Omental fat pad (tissue), 4 donors: ENCODE measurements around the gene TPI1. TPM values are rescaled to one million over a fixed set of nuclear protein-coding genes. Genes with fewer than 3 reads are reported as not detected.
A peak's percentile ranks its signal among the peaks of the same experiment; 100 is the strongest.
"Not testable (repeated sequence)": the region's sequence is repeated elsewhere in the genome, so short reads cannot be mapped to it uniquely, and the experiment has no call there.

Experiments
- ATAC-seq: fragments of 150-250 bp; one replicate; pipeline ENCODE4 v1.9.1; 2016; ENCODE audit warnings: mild to moderate bottlenecking, moderate library complexity; ENCODE audit not compliant: low FRiP score
- DNase-seq: peaks from one replicate; pipeline ENCODE4 v3.0.0-alpha.2; 2019; ENCODE audit warnings: low spot score
- total RNA-seq, 4 donors: library from RNA; depleted of rRNA; stranded (reverse); fragments of >200 nt; gene quantifications; one replicate each; pipeline ENCODE4 v1.1.0, GENCODE V29; 2016
- TF ChIP-seq, protein P1 (sequence below), 3 donors: fragments of 450-650 bp; IDR thresholded peaks; one replicate each; pipeline ENCODE4 v1.5.1; 2016 to 2017; ENCODE audit warnings: antibody characterized with exemption in 3 of 3, mild to moderate bottlenecking in 3 of 3, moderate library complexity in 2 of 3

TPI1 gene
- total RNA-seq, 4 donors from 2014 or later = 254 to 446 (median 375) TPM

DNA sequence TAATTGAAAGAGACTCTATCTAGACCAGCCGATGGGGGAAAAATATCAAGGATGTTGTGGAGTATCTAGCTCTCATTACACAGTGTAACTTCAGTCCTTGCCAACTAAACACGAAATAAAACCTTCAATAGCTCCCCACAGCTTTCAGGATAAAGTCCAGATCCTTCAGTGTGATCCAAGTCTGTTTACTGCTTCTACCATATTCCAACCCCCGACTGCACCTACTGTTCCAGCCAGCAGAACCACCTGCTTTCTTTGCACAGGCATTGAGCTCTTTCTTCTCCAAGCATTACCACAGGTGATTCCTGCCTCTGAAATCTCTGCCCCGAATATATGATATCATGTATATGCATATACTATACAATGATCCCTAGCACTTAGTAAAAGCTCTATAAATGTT is 35.1 kb downstream of the TPI1 start:
- ATAC-seq (no peak), DNase-seq (no peak)
- TF ChIP-seq, protein P1, sequence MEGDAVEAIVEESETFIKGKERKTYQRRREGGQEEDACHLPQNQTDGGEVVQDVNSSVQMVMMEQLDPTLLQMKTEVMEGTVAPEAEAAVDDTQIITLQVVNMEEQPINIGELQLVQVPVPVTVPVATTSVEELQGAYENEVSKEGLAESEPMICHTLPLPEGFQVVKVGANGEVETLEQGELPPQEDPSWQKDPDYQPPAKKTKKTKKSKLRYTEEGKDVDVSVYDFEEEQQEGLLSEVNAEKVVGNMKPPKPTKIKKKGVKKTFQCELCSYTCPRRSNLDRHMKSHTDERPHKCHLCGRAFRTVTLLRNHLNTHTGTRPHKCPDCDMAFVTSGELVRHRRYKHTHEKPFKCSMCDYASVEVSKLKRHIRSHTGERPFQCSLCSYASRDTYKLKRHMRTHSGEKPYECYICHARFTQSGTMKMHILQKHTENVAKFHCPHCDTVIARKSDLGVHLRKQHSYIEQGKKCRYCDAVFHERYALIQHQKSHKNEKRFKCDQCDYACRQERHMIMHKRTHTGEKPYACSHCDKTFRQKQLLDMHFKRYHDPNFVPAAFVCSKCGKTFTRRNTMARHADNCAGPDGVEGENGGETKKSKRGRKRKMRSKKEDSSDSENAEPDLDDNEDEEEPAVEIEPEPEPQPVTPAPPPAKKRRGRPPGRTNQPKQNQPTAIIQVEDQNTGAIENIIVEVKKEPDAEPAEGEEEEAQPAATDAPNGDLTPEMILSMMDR (IDR thresholded peaks at IDR 0.05) = no peak

- no peak for ATAC-seq
- TF ChIP-seq, protein P1 (IDR thresholded peaks at IDR 0.05) = no peak
Observed at GRCh38 chr12:6903722-6904121, 36.4 kb downstream of the TPI1 start.

DNA sequence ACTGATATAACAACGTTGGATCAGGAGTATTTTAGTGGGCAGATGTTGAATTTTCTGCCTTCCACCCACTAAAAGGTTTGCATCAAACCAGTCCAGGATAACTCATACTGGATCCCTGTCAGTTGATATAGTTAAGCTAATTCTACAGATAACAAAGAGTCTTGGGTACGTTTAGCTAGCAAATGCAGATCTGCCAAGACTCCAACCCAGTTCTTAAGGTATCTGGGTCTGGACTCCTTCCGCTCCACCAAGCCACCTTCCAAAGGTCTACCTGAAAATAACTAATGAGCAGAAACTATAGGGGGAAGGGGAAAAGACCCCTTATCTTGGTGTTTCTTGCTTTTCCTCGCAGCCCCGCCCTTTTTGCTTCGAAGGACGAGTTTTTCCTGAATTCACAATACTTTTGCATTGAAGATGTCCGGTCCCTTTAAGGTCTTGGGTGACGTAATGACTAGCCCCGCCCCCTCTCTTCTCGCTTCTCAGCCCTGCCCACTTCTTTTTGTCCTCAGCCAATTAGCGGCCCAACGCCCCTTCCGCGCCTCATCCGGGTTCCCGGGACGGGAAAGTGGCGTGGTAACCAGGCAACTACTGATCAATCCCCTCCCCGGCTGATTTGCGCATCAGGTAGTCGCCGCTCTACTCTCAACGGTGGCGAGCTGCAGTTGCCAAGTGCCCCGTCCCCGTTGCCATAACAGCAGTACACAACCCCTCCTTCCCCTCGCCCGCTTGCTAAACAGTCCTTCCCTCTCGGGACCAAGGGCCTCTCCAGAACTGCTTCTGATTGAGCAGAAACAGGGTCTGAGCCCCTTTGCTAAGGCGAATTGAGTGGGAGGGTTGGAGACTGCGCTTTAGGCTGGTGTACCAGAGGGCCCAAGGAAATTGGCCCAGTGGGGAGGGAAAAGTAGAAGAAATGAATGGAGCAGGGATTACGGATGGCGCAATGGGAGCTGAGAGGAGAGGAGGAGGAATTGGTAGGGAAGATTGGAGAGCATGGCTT is 37.2 kb downstream of the TPI1 start, which contains the start of gene LRRC23:
Gene LRRC23 (plus strand): TSS at position 543 of the 997 bp plus-strand sequence. CDS start 812 bp downstream, outside the sequence.
- peak; percentile 93 for ATAC-seq
- peak; percentile 98 for DNase-seq
- TF ChIP-seq, protein P1 (IDR thresholded peaks at IDR 0.05) = no peak

More at GRCh38 chr12:6903722-6904121, 36.4 kb downstream of the TPI1 start:
- no peak for DNase-seq

GRCh38 chr12:6905414-6906040 is 38.2 kb downstream of the TPI1 start:
- ATAC-seq (no peak), DNase-seq (no peak)
- TF ChIP-seq, protein P1 (IDR thresholded peaks at IDR 0.05) = no peak

- not testable (repeated sequence) for DNase-seq, ATAC-seq
Observed at GRCh38 chr12:6908141-6908540, 40.8 kb downstream of the TPI1 start.

DNA sequence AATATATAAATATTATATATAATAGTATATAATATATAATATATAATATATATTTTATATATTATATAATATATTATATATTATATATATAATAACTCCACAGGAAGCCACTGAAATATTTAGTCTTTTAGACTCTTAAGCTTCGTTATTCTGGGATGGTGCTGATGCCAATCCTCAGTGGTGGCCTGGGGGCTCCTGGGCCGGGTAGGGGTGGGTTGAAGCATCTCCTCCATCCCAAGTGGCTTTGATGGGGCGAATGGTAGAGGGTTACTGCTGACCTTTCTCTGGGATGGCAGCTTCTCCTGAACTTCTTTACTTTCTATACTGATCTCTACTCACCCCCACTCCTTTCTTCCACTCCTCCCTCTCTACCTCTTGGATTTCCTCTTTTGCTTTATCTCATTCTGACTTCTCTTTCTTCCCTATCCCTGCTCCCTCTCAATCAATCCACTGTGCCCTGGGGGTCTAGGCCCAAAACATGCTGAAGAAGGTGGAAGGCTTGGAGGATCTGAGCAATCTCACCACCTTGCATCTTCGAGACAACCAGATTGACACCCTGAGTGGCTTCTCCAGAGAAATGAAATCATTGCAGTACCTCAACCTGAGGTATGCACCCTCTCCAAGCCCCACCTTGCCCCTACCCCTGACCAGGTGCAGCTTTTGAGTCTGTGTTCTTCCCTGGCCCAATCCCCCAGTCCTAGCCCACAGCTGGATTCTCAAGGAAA is 42.3 kb downstream of the TPI1 start:
- TF ChIP-seq, protein P1 (IDR thresholded peaks at IDR 0.05) = no peak
- DNase-seq (no peak), ATAC-seq (no peak)
